A673 (cell line): Measurements from ENCODE around the gene ASB3.

Experiments
- EZH2 ChIP-seq: fragments of 200-600 bp; sonication (generic); IDR thresholded peaks from 2 replicates; pipeline ENCODE4 v1.6.1; 2017; ENCODE audit warnings: borderline replicate concordance, low read depth, mild to moderate bottlenecking, mixed read lengths, antibody characterized with exemption, low read length; ENCODE audit not compliant: poor library complexity, severe bottlenecking
- TF ChIP-seq, protein P1 (sequence below): fragments of 300-800, 200-600 bp; sonication (generic); conservative IDR thresholded peaks from 2 replicates; pipeline ENCODE4 v1.5.1; 2017; ENCODE audit warnings: low read depth, mild to moderate bottlenecking, antibody characterized with exemption, low read length, moderate library complexity, mixed read lengths

DNA sequence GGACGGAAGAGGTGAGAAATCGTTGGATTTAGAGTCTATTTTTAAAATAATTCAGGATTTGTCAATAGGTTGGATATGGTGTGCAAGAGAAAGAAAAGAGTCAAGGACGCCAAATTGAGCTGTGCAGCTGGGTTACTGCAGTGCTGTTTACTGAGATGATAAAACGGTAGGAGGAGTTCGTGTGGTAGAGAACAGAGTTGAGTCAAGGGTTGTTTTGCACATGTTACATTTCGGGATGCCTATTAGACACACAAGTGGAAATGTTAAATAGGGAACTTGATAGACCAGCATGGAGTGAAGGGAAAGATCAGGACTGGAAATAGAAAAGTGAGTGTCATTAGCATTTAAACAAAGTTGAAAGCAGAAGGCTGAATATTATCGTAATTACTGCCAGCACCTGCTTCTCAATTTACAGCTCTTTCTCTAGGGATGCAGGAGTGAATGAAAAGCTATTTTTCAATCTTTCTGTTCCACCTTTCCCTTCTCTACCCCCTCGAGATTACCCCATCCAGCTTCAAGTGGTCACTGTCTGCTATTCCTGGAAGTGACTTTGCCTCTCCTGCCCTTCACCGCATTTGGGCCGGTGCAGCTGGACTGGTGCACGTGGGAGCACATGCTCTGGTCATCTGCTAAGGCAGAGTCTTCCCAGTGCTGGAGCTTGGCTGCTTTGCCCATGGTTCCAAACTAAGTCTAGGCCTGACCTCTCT lies 42.7 kb upstream of the ASB3 start:
- TF ChIP-seq, protein P1, sequence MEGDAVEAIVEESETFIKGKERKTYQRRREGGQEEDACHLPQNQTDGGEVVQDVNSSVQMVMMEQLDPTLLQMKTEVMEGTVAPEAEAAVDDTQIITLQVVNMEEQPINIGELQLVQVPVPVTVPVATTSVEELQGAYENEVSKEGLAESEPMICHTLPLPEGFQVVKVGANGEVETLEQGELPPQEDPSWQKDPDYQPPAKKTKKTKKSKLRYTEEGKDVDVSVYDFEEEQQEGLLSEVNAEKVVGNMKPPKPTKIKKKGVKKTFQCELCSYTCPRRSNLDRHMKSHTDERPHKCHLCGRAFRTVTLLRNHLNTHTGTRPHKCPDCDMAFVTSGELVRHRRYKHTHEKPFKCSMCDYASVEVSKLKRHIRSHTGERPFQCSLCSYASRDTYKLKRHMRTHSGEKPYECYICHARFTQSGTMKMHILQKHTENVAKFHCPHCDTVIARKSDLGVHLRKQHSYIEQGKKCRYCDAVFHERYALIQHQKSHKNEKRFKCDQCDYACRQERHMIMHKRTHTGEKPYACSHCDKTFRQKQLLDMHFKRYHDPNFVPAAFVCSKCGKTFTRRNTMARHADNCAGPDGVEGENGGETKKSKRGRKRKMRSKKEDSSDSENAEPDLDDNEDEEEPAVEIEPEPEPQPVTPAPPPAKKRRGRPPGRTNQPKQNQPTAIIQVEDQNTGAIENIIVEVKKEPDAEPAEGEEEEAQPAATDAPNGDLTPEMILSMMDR = no peak
- no peak for TF ChIP-seq EZH2
